Glomerular visceral epithelial cell (primary cell): ENCODE measurements around the gene DOCK11.
"Not testable (repeated sequence)": the region's sequence is repeated elsewhere in the genome, so short reads cannot be mapped to it uniquely, and the experiment has no call there.

Experiments used
- DNase-seq: peaks from one replicate; pipeline ENCODE4 v3.0.0-alpha.2; 2016; ENCODE audit errors: extremely low spot score

The DOCK11 gene

DNA sequence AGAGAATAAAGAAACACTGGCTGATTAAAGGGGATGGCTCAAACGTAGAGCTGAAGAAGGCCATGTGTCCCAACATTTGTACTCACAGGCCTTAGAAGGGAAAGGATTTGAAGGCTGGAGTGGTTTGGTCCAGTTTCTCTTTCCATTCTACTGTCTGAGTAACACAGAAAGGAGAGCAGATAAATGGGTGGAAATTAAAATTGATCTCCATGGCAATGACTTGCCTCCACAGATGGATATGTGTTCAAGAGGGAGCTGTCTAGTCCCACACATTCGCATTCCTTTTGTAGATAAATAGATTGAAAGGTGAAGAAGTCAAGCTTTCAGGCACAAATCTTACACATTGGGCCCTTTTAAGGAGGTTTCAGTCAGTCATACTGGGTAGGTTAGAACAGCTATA lies 74.6 kb downstream of the DOCK11 start:
- no peak for DNase-seq

DNA sequence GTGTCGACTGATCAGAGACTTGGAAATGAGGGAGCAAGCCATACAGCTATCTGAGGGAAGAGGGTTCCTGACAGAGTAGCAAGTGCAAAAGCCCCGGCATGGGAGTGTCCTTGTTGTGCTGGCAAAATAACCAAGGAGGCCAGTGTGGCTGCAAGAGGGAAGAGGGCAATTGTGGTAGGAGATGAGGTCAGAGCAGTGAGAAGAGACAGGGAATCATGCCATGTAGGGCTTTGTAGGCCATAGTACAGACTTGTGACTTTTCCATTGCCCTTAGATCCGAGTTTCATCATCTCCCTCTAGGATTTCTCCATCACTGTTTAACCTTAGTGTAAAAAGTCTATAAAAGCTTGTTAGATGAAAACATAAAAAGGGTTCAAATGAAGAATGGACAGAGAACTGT lies 76.2 kb downstream of the DOCK11 start:
- no peak for DNase-seq

DNA sequence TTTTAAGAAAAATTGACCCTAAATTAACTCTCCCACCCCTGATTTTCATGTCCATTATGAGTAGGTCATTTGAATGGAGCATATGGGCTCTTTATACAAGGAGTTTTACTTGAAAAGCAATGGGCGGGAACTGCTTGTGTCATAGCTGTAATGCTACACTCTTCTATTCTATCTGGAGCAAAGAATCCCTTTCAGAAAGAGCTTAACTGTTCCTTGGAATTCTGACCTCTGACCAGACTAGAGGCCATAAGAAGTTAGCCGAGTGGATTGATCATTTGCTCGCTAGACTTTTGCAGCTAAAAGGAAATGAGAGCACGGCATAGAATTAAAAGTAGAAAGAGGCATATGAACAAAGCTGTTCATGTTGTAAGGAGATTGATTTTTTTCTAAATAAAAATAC lies 79.1 kb downstream of the DOCK11 start:
- DNase-seq, result no peak

DNA sequence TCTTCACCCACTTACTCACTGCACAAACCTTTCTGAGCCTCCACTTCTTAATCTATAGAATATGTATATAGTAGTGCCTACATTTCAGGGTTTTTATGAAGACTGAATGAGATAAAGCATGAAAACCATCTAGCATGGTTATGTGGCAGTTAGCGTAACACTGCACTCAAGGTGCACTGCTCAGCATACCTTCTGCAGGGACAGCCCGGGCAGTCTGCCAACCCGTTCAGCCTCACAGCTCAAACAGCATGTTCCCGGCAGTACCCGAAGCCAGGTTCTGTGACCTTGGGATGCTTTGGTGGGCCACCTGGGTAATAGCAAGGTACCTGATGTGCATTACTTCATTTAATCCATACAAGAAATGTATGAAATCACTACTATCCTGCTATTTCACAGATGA lies 81.4 kb downstream of the DOCK11 start:
- no peak for DNase-seq

DNA sequence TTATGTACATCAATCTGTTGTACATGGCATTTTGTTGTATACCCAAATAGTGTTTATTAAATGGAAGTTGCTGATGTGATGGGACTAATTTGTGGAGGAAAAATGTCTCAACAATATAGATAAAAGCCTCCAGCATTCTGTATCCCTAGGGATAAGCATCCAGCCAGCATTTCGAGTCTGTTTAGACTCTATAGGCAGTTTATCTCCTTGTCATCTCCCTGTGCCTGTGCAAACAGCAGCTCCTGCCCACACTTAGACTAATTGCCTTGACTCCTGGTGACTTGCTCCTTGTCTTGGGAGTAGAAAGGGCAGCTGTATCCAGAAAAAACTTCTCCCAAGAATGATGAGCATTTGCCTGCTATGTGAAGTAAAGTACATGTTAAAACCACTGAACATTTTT lies 83.8 kb downstream of the DOCK11 start:
- no peak for DNase-seq

DNA sequence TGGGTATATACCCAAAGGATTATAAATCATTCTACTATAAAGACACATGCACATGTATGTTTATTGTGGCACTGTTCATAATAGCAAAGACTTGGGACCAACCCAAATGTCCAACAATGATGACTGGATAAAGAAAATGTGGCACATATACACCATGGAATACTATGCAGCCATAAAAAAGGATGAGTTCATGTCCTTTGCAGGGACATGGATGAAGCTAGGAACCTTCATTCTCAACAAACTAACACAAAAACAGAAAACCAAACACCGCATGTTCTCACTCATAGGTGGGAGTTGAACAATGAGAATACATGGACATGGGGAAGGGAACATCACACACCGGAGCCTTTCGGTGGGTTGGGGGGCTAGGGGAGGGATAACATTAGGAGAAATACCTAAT lies 87.3 kb downstream of the DOCK11 start:
- DNase-seq, result not testable (repeated sequence)

DNA sequence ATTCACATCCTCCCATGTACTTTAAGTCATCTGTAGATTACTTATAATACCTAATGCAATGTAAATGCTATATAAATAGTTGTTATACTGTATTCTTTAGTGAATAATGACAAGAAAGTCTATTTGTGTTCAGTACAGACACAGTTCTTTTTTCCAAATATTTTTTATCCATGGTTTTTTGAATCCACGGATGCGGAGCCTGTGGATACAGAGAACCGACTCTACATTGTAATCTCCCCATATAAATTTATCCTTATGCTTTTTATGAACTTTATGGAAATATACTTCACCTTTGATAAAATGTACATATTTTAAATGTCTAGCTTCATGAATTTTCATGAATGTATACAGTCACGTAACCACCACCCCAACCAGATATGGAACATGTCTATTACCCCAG lies 88.2 kb downstream of the DOCK11 start:
- DNase-seq, result no peak

DNA sequence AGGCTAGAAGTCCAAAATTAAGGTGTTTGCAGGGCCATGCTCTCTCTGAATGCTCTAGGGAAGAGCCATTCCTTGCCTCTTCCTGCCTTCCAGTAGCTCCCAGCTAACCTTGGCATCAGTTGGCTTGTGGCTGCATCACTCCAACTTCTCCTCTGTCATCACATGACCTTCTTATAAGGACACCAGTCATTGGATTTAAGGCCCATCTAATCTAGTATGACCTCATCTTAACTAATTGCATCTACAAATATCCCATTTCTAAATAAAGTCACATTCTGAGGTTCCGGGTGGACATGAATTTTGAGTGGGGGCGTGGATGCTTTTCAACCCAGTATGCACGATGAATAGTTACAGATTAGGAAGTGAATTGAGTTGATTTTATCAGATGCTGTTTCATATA lies 89.7 kb downstream of the DOCK11 start:
- no peak for DNase-seq

DNA sequence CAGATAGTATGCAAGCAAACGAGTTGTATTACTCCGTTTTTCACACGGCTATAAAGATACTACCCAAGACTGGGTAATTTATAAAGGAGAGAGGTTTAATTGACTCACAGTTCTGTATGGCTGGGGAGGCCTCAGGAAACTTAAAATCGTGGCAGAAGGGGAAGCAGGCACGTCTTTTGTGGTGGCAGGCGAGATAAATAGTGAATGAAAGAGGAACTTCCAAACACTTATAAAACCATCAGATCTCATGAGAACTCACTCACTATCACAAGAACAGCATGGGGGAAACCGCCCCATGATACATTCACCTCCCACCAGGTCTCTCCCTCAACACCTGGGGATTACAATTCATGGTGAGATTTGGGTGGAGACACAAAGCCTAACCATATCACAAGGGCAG lies 90.6 kb downstream of the DOCK11 start:
- not testable (repeated sequence) for DNase-seq

DNA sequence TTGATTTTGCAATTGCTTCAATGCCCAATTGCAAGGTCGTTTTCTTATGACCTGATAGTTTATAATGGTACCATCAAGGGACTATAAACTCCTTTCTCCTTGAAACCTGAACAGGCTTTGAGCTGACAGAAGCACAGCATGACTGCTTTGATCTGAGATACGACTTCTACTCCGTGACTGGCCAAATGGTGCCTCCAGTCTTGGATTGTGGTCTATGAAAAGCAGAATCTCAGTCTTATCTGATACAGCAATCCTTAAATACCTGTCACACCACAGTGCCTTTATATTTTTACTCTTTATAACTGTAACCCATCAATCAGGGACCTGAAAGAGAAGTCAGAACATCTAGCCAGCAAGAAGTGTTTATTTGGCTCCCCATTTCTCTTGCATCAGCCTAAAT lies 93.1 kb downstream of the DOCK11 start:
- DNase-seq, result no peak

DNA sequence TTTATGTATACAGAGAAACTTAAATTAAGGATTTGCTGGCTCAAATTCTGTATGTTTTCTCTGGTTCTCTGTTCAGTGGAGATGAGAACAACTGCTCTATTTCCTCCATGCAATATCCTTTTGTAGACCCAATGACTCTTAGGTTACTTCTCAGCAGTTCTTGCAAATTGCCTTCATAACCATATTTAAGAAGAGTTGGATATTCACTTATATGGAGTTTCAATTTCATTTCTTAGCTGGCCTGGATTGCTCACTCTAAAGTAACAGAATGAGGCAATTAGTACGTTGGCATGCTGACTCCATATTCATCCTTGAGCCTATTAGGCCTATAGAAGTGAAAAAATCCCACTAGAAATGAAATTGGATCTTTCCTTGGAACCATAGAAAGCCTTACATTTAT lies 93.6 kb downstream of the DOCK11 start:
- DNase-seq, result no peak

DNA sequence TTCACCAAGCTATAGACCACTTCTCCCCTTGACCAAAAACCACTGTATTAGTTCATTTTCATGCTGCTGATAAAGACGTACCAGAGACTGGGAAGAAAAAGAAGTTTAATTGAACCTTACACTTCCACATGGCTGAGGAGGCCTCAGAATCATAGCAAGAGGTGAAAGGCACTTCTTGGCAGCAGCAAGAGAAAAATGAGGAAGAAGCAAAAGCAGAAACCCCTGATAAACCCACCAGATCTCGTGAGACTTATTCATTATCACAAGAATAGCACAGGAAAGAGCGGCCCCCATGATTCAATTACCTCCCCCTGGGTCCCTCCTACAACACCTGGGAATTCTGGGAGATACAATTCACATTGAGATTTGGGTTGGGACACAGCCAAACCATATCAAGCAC lies 97.8 kb downstream of the DOCK11 start:
- no peak for DNase-seq

DNA sequence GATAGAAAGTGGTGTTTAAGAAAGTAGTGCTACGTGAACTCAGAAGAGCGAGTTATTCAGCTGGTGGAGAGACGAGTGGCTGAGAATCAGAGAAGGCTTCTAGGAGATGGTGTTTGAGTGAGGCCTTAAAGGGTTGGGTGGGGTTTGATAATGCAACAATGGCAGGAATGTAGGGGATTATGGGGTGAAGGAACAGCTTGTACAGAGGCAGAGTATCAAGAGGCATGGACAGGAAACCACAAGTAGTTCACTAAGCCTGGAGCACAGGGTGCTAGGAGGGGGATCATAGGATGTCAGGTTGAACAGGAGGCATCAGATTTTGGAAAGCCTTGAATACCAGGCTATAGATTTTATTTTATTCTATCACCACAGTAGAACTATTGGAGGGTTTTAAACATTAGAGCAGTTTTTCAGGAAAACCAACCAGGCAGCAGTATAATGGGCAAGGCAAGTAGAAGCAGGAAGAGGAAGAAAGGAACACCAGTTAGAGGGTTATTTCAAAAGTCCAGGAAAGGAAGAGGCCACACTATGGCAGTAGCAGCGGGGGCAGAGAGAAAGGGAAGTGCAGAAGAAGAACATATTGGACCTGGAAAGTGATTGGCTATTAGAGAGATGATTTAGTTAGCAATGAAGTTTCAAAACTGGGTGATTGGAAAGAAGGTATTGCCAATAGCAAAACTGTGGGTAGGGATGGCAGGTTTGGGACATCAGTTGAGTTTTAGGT lies 99.2 kb downstream of the DOCK11 start:
- no peak for DNase-seq

DNA sequence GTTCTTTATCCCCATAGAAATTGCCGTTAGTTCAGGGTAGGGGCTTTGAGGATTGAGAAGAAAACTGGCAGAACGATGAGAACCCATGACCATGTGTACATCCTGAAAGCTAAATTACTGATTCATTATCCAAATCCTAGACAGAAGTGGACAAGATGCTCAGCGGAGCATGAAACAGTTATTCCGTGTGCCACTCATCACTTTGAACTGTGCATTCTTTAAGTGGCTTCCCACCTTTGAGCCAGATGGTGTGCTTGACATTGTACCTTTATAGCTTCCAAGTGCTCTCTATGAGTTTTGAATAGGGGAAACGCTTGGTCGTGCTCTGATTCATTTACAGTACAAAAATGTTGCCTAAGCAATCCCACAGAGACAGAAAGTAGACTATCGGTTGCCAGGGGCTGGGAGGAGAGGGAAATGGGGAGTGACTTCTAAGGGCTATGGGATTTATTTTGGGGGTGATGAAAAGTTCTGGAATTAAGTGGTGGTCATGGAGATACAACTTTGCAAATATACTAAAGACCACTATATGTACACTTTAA lies 100.0 kb downstream of the DOCK11 start:
- DNase-seq, result no peak

DNA sequence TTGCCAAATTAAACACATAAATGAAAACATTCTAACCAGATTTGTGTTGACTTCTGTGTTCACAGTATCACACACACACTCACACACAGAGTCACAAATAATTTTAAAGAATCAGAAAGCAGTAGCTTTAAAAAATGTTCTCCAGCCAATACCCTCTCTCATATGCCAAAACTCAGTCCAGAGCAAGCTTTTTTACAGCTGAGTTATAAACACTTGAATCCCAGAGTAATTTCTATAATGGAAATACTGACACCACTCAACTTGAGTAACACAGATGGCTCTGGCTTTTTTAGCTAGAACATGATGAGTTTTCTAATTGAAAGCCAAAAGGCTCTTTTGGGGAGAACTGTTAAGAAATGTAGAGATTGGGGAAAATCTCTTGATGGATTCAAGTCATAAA lies 100.8 kb downstream of the DOCK11 start:
- no peak for DNase-seq

DNA sequence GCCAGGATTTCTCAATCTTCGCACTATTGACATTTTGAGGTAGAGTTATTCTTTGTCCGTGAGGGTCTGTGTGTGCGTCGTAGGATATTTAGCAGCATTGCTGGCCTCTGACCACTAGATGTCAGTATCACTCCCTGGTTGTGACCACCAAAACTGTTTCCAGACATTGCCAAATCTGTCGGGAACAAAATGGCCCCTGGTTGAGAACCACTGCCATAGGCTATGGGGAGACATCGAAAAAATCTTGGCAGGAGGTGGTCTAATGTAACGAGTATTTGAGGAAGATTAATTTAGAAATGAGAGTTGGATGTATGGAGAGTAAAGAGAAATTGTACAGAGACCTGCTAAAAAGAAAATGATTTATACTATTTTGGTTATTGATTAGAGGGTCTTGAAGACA lies 108.4 kb downstream of the DOCK11 start:
- DNase-seq, result peak; percentile 49

DNA sequence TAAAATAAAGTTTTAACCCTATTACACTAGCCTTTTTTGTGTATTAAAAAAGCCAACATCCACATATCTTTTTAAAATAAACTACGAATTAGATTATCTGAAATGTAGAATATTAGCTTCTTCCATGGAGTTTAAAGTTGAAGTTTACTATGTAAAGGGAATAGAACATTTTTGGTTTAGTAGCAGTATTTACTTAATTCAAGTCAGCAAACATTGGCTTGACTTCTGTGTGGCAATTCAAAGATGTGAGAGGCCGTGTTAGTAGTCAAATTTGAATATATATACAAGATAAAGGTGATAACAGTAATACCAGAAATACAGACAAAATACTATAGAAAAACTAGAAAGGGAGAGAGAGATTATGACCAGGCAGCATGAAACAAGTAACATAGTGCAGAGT lies 116.7 kb downstream of the DOCK11 start:
- no peak for DNase-seq

DNA sequence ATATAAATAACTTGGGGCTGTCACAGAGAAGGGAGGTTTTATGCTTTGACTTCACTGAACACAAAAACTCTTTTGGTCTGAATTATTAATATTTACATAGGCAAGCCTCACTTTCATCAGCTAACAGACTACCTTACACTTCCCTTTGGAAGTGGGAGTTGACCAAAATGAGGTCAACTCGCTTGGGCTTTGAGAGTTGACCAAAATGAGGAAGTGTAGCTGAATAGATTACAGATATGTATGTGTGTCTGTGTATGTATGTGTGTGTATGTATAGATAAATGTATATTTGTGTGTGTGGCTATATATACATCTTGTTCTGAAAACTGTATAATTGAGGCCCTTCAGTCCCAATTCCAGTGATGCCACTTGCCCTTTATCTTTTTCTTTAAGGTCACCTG lies 118.5 kb downstream of the DOCK11 start:
- no peak for DNase-seq

DNA sequence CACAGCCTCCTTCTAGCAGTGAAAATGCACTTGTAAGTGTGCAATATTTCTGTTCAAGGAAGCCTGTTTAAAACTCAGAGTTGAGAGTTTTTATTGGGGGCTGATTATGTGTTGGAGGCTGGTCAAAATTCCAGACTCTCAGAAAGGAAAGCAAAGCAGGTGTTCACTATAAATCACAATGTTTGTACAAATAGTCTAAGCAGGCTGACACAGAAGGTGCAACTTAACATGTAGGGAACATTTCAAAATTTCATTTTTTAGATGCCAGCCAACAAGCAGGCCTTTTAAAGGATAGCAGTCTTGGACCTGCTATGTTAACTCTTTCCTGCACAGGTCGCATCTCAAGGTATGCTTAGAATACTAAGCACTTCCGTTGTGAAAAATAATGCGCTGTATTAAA lies 119.5 kb downstream of the DOCK11 start:
- no peak for DNase-seq

DNA sequence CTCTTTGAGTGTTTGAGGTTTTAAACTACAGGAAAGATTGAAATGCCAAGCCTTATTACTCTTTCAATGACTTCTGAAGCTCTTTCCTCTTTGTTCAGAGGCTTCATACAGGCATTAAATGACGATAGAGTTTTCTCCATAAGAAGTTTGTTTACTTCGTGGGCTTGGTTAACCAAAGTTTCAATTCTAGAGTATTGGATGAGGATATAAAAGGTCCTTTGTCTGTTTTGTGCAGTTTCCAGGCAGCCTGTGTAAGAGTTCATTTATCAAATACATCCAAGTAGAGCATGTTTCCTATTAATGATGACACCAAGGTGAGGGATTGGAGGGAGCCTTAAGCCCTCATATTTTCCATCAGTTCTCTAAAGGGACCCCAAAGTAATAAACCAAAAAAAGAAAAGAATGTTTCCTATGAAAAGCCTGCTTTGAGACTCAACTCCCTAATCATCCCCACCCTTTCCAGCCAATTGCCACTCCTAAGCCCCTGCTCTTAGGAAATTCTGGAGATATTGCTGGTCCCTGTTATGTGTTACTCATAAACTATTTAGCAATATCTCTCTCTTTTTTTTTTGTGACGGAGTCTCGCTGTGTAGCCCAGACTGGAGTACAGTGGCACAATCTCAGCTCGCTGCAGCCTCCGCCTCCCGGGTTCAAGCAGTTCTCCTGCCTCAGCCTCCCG lies 125.6 kb downstream of the DOCK11 start:
- no peak for DNase-seq

DNA sequence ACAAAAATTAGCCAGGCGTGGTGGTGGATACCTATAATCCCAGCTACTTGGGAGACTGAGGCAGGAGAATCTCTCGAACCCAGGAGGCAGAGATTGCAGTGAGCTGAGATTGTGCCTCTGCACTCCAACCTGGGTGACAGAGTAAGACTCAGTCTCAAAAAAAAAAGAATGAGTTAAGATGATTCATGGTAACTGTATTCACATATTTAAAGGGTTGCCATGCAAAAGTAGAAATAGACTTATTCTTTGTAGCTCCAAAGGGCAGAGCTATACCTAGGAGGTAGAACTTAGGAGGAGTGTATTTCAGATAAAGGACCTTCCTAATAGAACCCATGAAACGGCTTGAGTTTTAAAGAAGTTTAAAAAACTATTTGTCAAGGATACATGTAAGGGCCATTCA lies 127.4 kb downstream of the DOCK11 start:
- no peak for DNase-seq

DNA sequence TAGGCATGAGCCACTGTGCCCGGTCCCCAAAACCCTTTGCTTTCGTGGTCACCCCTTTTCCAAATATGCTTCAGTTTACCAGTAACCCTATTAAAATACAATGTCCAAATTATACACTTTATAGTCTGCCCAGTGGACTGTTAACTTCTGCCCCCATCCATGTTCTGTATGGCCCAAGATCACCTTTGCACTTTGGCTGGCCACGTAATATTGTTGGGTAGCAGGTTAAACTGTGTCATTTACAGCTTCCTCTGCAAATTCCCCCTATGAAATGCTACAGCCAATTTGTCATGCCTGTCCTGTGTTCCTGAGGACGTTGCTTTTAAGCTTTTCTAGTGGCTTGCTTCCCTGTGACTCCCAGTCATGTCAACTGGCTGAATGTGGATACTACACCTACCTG lies 130.7 kb downstream of the DOCK11 start:
- no peak for DNase-seq

DNA sequence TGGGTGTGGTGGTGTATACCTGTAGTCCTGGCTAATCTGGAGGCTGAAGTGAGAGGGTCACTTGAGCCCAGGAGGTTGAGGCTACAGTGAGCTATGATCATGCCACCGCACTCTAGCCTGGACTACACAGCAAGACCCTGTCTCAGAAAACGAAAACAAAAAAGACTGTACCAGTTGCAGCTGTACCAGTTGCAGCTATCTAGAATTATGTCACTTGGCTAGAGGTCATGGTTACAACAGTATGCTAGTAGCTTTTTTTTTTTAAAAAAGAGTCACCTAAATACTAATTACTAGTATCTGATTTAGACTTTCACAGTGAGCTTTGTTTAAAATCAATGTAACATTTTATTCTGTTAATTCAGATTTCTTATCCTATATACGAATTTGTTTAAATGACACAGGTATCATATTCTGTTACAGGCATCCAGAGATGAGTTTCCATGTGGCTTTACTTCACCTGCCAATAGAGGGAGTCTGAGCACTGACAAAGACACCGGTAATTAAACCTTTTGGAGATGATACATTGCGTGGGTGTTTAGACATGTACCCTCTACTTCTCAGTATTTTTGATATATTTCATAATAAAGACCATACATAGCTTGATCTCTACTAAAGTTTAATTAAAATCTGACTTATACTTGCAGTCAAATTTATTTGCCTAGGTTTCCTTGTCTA lies 131.6 kb downstream of the DOCK11 start:
- no peak for DNase-seq
